Motor neuron (in vitro differentiated cells): ENCODE measurements around the gene PDS5A. TPM values are rescaled to one million over a fixed set of nuclear protein-coding genes. Genes with fewer than 3 reads are reported as not detected.
"Not testable (repeated sequence)": the region's sequence is repeated elsewhere in the genome, so short reads cannot be mapped to it uniquely, and the experiment has no call there.

ENCODE experiments used
- ATAC-seq, 8 experiments: fragments of 200-7000 bp; cut with Tn5 transposase; replicated peaks in 6 of 8; 2 replicates each; pipeline ENCODE4 v1.8.0; 2021; ENCODE audit warnings: mild to moderate bottlenecking in 8 of 8, moderate library complexity in 8 of 8
- H3K27ac ChIP-seq, 2 donors: fragments of 250-450 bp; sonication (Bioruptor Pico); 2 replicates each; pipeline ENCODE4 v1.9.0; 2021; ENCODE audit warnings: antibody characterized with exemption in 2 of 2, mild to moderate bottlenecking in 2 of 2, moderate library complexity in 1 of 2
- H3K4me1 ChIP-seq, 2 donors: fragments of 250-450 bp; sonication (Bioruptor Pico); replicated peaks in 1 of 2; 2 replicates each; pipeline ENCODE4 v1.6.1; 2021; ENCODE audit warnings: antibody characterized with exemption in 2 of 2, mild to moderate bottlenecking in 2 of 2, moderate library complexity in 1 of 2
- H3K4me3 ChIP-seq, 5 donors: fragments of 250-450 bp; sonication (Bioruptor Pico); 2 replicates each; pipeline ENCODE4 v1.9.0; 2021; ENCODE audit warnings: antibody characterized with exemption in 5 of 5, mild to moderate bottlenecking in 5 of 5, moderate library complexity in 4 of 5
- WGBS, 10 experiments: fragments of 450-650 bp; shearing (Covaris generic); methylation state at CpG; one replicate each; pipeline ENCODE4 v1.0.0; 2022; 5-methylcytosine and 5-hydroxymethylcytosine counted together
- in situ Hi-C, 9 experiments: fragments of 400-800 bp; cut with MboI; loops; one replicate each; pipeline ENCODE4 v1.15.0; 2021; ENCODE audit warnings: low sequenced_read_pairs in 9 of 9, low pct_unique_long_range_greater_than_20kb in 2 of 9; ENCODE audit not compliant: unreplicated experiment in 9 of 9
- total RNA-seq, 8 experiments: library from RNA; unstranded; fragments of 300-600 nt; gene quantifications; 2 replicates each; pipeline versions ENCODE4 v1.2.3 to v1.2.4, GENCODE V29; 2022

PDS5A gene
- total RNA-seq, result 10 to 100 TPM; 25.4 to 88.3 (median 38.0) TPM

DNA sequence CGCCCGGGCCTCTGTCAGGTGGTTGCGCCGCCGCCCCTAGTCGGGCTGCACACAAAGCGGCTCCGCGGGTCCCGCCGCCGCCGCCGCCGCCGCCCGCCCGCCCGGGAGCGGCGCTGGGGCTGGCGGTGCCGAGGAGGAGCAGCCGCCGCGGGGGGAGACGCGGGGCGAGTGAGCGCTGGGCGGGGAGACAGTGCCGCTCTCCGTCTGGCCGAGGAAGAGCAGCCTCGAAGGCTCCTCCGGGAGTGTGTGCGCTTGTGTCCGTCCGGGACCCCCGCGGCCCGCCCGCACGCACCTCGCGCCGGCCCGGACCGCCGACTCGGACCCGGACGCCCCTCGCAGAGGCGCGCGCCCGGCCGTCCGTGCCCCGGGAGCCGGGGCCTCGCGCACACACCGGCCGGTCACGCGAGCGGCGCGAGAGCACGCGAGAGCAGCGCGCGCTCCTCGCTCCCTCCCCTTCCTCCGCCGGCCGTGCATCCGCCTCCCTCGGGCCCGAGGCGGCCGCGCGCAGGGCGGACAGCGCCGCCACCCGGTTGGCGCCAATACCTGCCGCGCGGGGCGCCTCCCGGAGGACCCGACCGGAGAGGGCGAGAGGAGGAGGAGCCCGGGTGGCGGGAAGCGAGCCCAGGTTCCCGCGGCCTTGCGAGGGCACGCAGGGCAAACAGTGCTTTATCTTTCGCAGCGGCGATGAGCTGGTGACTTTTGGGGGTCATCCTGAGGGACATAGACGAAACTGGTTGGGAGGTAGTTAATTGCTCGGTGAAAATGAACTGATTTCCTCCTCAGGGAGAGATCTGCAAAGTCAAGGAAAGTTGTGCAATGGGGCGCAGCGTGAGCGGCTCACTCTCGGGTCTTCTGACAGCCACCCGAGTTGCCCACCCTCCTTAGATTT, at the start of gene PDS5A:
PDS5A (minus strand) TSS at position 423 of the 889 bp plus-strand sequence. CDS start 1,334 bp downstream, outside the sequence.
- WGBS, 10 experiments, result 0 to 21% (median 8%) methylated on average over 2 to 14 of the region's 117 CpGs; no CpG with 5 or more reads in 1 of the 10 experiments
- H3K27ac ChIP-seq, result peak within 1 kb of the TSS; percentile 91 to 95

GRCh38 chr4:40024049-40024448, 46.3 kb upstream of the PDS5A start:
- in situ Hi-C loops, result not testable (repeated sequence)
- WGBS, 10 experiments, result 80% methylated on average over 1 of the region's 7 CpGs; no CpG with 5 or more reads in 9 of the 10 experiments

More for the DNA sequence above, at the start of gene PDS5A:
- H3K4me1 ChIP-seq, result peaks cover 0 to 6% of the 10 kb centered on the region in 2 donors
- in situ Hi-C loops, result no loop called here
- peak within 1 kb of the TSS; percentile 77 to 96 (median 78) for H3K4me3 ChIP-seq
- peak; percentile 79 to 91 (median 86) for ATAC-seq

DNA sequence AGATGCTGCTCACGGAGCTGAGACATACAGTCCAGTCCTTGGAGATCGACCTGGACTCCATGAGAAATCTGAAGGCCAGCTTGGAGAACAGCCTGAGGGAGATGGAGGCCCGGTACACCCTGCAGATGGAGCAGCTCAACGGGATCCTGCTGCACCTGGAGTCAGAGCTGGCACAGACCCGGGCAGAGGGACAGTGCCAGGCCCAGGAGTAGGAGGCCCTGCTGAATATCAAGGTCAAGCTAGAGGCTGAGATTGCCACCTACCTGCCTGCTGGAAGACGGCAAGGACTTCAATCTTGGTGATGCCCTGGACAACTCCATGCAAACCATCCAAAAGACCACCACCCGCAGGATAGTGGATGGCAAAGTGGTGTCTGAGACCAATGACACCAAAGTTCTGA, 43.4 kb upstream of the PDS5A start:
- H3K4me3 ChIP-seq, in situ Hi-C loops, H3K27ac ChIP-seq, H3K4me1 ChIP-seq, ATAC-seq: not testable (repeated sequence)
- WGBS, 10 experiments, result 60 to 100% (median 85%) methylated on average over 1 to 3 of the region's 7 CpGs; no CpG with 5 or more reads in 4 of the 10 experiments

More at GRCh38 chr4:40024049-40024448, 46.3 kb upstream of the PDS5A start:
- ATAC-seq, H3K4me3 ChIP-seq, H3K27ac ChIP-seq, H3K4me1 ChIP-seq: not testable (repeated sequence)

GRCh38 chr4:40020221-40020620, 42.5 kb upstream of the PDS5A start:
- in situ Hi-C loops, result no loop called here
- 30 to 80% (median 73%) methylated on average over 1 to 10 of the region's 15 CpGs; no CpG with 5 or more reads in 4 of the 10 experiments for WGBS, 10 experiments
- no peak overlapping the region for H3K4me3 ChIP-seq
- no peaks in the 10 kb centered on the region for H3K4me1 ChIP-seq
- H3K27ac ChIP-seq, result no peak overlapping the region
- no peak for ATAC-seq

DNA sequence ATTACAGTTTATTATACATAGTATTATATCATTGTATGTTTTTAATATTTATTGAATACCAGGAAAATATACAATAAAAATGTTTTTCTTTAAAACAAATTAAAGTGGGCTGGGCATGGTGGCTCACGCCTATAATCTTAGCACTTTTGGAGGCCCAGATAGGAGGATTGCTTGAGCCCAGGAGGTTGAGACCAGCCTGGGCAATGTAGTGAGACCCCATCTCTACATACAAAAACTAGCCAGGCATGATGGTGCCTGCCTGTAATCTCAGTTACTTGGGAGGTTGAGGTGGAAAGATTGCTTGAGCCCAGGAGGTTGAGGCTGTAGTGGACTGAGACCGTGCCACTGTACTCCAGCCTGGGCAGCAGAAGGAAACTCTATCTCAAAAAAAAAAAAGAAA, 38.3 kb upstream of the PDS5A start:
- Histone ChIP-seq H3K27ac (no peak overlapping the region), H3K4me1 (no peaks in the 10 kb centered on the region), H3K4me3 (no peak overlapping the region)
- 76 to 100% methylated on average over 1 to 2 of the region's 2 CpGs; no CpG with 5 or more reads in 8 of the 10 experiments for WGBS, 10 experiments
- no peak for ATAC-seq
- in situ Hi-C loops, result no loop called here

GRCh38 chr4:40003986-40004385, 26.3 kb upstream of the PDS5A start:
- WGBS, 10 experiments, result 43 to 100% (median 90%) methylated on average over 1 of the region's 1 CpG; no CpG with 5 or more reads in 5 of the 10 experiments
- in situ Hi-C loops, result no loop called here
- Histone ChIP-seq H3K4me1 (no peaks in the 10 kb centered on the region), H3K4me3 (no peak overlapping the region), H3K27ac (no peak overlapping the region)
- ATAC-seq, result peak in 2 of 8 experiments; percentile 70 to 75

- in situ Hi-C loops, result no loop called here
These were observed 23.0 kb upstream of the PDS5A start for GRCh38 chr4:40000711-40001110.

GRCh38 chr4:39998659-39999345, 21.1 kb upstream of the PDS5A start:
- H3K4me1 ChIP-seq, result no peaks in the 10 kb centered on the region
- H3K4me3 ChIP-seq, result no peak overlapping the region
- in situ Hi-C loops, result no loop called here
- 75 to 100% (median 93%) methylated on average over 1 to 5 of the region's 8 CpGs for WGBS, 10 experiments
- no peak overlapping the region for H3K27ac ChIP-seq
- ATAC-seq, result no peak

More at GRCh38 chr4:40000711-40001110, 23.0 kb upstream of the PDS5A start:
- Histone ChIP-seq H3K4me3 (no peak overlapping the region), H3K27ac (no peak overlapping the region), H3K4me1 (no peaks in the 10 kb centered on the region)
- 74 to 100% (median 83%) methylated on average over 1 to 6 of the region's 6 CpGs; no CpG with 5 or more reads in 2 of the 10 experiments for WGBS, 10 experiments
- no peak for ATAC-seq

DNA sequence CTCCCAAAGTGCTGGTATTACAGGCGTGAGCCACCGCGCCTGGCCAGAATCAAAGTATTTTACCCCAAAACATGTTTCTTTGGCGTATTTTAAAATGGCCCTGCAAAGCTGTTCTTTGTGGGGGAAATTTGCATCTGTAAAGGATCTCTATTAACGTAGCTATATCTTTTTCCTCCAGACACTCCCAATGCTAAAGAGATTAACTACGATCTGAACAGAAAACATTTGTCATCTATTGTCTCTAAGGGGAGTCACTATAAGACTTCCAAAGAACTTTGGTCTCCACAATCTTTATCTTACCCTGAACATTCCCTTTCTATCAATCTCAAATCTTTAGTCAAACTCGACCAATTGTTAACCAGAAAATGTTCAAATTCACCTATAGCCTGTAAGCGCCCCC, 19.1 kb upstream of the PDS5A start:
- Histone ChIP-seq H3K4me3 (no peak overlapping the region), H3K27ac (no peak overlapping the region), H3K4me1 (no peaks in the 10 kb centered on the region)
- in situ Hi-C loops, result no loop called here
- no peak for ATAC-seq
- 13 to 86% (median 65%) methylated on average over 1 to 7 of the region's 8 CpGs; no CpG with 5 or more reads in 2 of the 10 experiments for whole genome bisulfite sequencing, 10 experiments

GRCh38 chr4:39994406-39994805, 16.7 kb upstream of the PDS5A start:
- in situ Hi-C loops, result no loop called here
- Histone ChIP-seq H3K4me1 (no peaks in the 10 kb centered on the region), H3K27ac (no peak overlapping the region), H3K4me3 (no peak overlapping the region)
- ATAC-seq, result no peak
- WGBS, 10 experiments, result 43 to 86% (median 71%) methylated on average over 1 of the region's 1 CpG; no CpG with 5 or more reads in 4 of the 10 experiments

DNA sequence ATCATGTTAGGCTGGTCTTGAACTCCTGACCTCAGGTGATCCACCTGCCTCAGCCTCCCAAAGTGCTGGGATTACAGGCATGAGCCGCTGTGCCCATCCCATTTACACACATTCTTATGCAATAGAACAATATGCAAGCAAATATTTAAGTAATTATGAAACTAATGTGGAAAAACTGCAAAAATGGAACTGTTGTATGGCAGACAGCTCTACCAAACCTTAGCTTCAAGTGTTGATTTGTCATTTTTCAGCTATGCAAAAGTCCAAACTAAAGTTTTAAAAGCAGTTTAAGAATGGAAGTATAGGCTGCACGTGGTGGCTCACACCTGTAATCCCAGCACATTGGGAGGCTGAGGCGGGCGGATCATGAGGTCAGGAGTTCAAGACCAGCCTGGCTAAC, 11.7 kb upstream of the PDS5A start:
- H3K4me1 ChIP-seq, in situ Hi-C loops, H3K27ac ChIP-seq, H3K4me3 ChIP-seq, ATAC-seq: not testable (repeated sequence)
- WGBS, 10 experiments, result 0 to 100% (median 75%) methylated on average over 1 to 4 of the region's 4 CpGs; no CpG with 5 or more reads in 4 of the 10 experiments

GRCh38 chr4:39987485-39987884, 9.8 kb upstream of the PDS5A start:
- in situ Hi-C loops, result no loop called here
- Histone ChIP-seq H3K4me3 (no peak overlapping the region), H3K4me1 (no peaks in the 10 kb centered on the region), H3K27ac (no peak overlapping the region)
- ATAC-seq, result no peak
- 39 to 89% (median 76%) methylated on average over 1 to 4 of the region's 5 CpGs; no CpG with 5 or more reads in 2 of the 10 experiments for WGBS, 10 experiments

DNA sequence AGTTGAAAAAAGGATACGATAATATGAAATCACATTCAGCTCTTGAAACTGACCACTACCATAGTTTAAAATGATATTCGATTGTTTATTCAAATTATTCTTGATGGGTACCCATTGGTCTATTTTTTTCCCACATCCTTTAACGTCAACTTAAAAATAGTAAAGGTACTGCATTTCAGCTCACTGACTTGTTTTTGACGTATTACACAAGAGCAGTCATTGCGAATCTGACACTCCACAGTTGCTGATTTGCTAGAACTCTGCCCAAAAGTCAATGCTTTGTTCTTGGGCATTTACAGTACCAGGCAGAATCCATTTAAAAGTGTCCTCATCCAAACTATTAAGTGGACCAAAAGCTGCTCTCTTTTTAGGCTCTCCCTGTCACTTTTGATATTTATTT, 1.2 kb upstream of the PDS5A start:
- H3K4me3 ChIP-seq, result no peak overlapping the region
- no peak overlapping the region for H3K27ac ChIP-seq
- 63 to 98% (median 90%) methylated on average over 3 to 5 of the region's 5 CpGs; no CpG with 5 or more reads in 1 of the 10 experiments for WGBS, 10 experiments
- peaks cover 0 to 6% of the 10 kb centered on the region in 2 donors for H3K4me1 ChIP-seq
- in situ Hi-C loops, result no loop called here
- ATAC-seq, result no peak
